ENCODE measurements around the gene TTC32.

GRCh38 chr2:19893520-19894133 lies 8.2 kb downstream of the TTC32 start:
- no peak for TF ChIP-seq CTCF (IDR thresholded peaks at IDR 0.05)
- no peak for TF ChIP-seq POLR2A (IDR thresholded peaks at IDR 0.05)

Data from prostate gland (tissue), 2 donors.